ENCODE results near the gene SERPINB12. TPM values are rescaled to one million over a fixed set of nuclear protein-coding genes. Genes with fewer than 3 reads are reported as not detected.

Gene SERPINB12
- total and polyA plus RNA-seq, 10 of the 15 experiments (the other 5 are each of a cell fraction or from before 2014, with no cell fraction given), result not detected

- TF ChIP-seq CHD4 (IDR thresholded peaks at IDR 0.05), result no peak
- no peak for TF ChIP-seq SPI1 (IDR thresholded peaks at IDR 0.05; ENCODE audit: borderline replicate concordance, insufficient read depth, low read depth, low read length)
- no peak for TF ChIP-seq STAT1 (conservative IDR thresholded peaks at IDR 0.05)
- TF ChIP-seq RB1 (IDR thresholded peaks at IDR 0.05; ENCODE audit: borderline replicate concordance), result no peak
- TF ChIP-seq ESRRA (IDR thresholded peaks at IDR 0.05; ENCODE audit: low read length), result no peak
- no peak for TF ChIP-seq SMAD1 (IDR thresholded peaks at IDR 0.05; ENCODE audit: low read depth, partially characterized antibody)
- no peak for TF ChIP-seq PRDM15 (CRISPR knock-in tag; IDR thresholded peaks at IDR 0.05)
- TF ChIP-seq NFXL1 (IDR thresholded peaks at IDR 0.05; ENCODE audit: borderline replicate concordance), result no peak
- no peak for TF ChIP-seq RAD51 (IDR thresholded peaks at IDR 0.05)
- no peak for TF ChIP-seq HDAC6 (IDR thresholded peaks at IDR 0.05; ENCODE audit: unreplicated experiment)
These were observed 25.7 kb downstream of the SERPINB12 start (continued) for GRCh38 chr18:63567825-63568224.

- peaks cover 0 to 5% of the 10 kb centered on the region in 2 experiments; a peak in 2 of 4 replicates for H3K27me3 ChIP-seq (replicated peaks in 1 of 2; ENCODE audit: control insufficient read depth in 2 of 2, insufficient read depth in 2 of 2, low read length in 1 of 2)
- H3K79me2 ChIP-seq (ENCODE audit: control insufficient read depth, insufficient read depth, low read length), result no peaks in the 10 kb centered on the region
- ChIA-PET RAD21 (ENCODE audit: unreplicated experiment) (no interaction called here), POLR2A (no interaction called here), SMC1A (ENCODE audit: uncharacterized antibody, unreplicated experiment) (no interaction called here), CTCF (interaction anchor here (1.9 kb wide), 1 partner anchor 53 kb away, joined by 8 read pairs; no protein-coding TSS in a partner anchor)
- no peaks in the 10 kb centered on the region for H3K36me3 ChIP-seq (ENCODE audit: control insufficient read depth in 2 of 2, insufficient read depth in 2 of 2, low read length in 1 of 2)
- no peak overlapping the region for H3K9ac ChIP-seq (ENCODE audit: control insufficient read depth, insufficient read depth, low read length)
- intact Hi-C loops (cut with micrococcal nuclease; ENCODE audit: unreplicated experiment) (no loop called here), in situ Hi-C loops (cut with MboI) (loop anchor here (5.0 kb wide), 1 partner anchor 48 kb away; no protein-coding TSS in a partner anchor)
- H3K4me2 ChIP-seq (ENCODE audit: control insufficient read depth, insufficient read depth), result no peak overlapping the region
- H3K4me3 ChIP-seq, result no peak overlapping the region
- FAIRE-seq (no peak), ATAC-seq (no peak), DNase-seq (ENCODE audit: low read depth, low spot score) (no peak)
- H3K4me1 ChIP-seq (ENCODE audit: control insufficient read depth, insufficient read depth, low read length), result no peaks in the 10 kb centered on the region
- no TSS peak for BruUV-seq (replicated peaks)
- WGBS (ENCODE audit: insufficient coverage, insufficient replicate concordance, low lambda C conversion rate, missing lambda C conversion rate), result 30% methylated on average over 6 of the region's 6 CpGs
- H2AFZ ChIP-seq (ENCODE audit: control insufficient read depth, low read depth, low read length), result no peak overlapping the region
- H3K9me3 ChIP-seq (replicated peaks; ENCODE audit: control insufficient read depth, insufficient read depth, low read length), result no peaks in the 10 kb centered on the region
- no peaks in the 10 kb centered on the region for H4K20me1 ChIP-seq (ENCODE audit: control insufficient read depth, insufficient read depth)
- H3K27ac ChIP-seq (ENCODE audit: control insufficient read depth, insufficient read depth), result no peak overlapping the region
- TF ChIP-seq SMAD5 (IDR thresholded peaks at IDR 0.05; ENCODE audit: low read depth) (no peak), SUPT20H (IDR thresholded peaks at IDR 0.05; ENCODE audit: borderline replicate concordance, control insufficient read depth, low read depth, low read length) (no peak), SIX5 (IDR thresholded peaks at IDR 0.05; ENCODE audit: low read depth, low read length, severe bottlenecking) (no peak), ZBTB11 (CRISPR knock-in tag; IDR thresholded peaks at IDR 0.05) (no peak), SP1 (IDR thresholded peaks at IDR 0.05; ENCODE audit: low read depth, low read length) (no peak), HSF1 (IDR thresholded peaks at IDR 0.05; ENCODE audit: low read depth, low read length) (no peak)
These were observed 28.6 kb downstream of the SERPINB12 start for GRCh38 chr18:63570721-63571120.

Data from GM12878 (cell line).